ENCODE data around the gene GALK2.

Gene GALK2

GRCh38 chr15:49296258-49296657, 126.2 kb downstream of the GALK2 start:
- peaks cover 0 to 14% of the 10 kb centered on the region in 2 experiments; a peak in 1 of 3 replicates for H3K36me3 ChIP-seq (ENCODE audit: control insufficient read depth in 2 of 2, insufficient read depth in 1 of 2, low read length in 2 of 2)
- no peaks in the 10 kb centered on the region for H3K4me1 ChIP-seq (ENCODE audit: control insufficient read depth, insufficient read depth, low read length)
- H3K4me3 ChIP-seq (ENCODE audit: low read depth, low read length): no peak overlapping the region
- TF ChIP-seq KLF7 (tag by site-specific recombination; IDR thresholded peaks at IDR 0.05; ENCODE audit: borderline replicate concordance) (no peak), ZNF146 (tag by site-specific recombination; IDR thresholded peaks at IDR 0.05) (peak; percentile 58; the same call in 1 of the 2 replicates), ZNF202 (tag by site-specific recombination; IDR thresholded peaks at IDR 0.05; ENCODE audit: borderline replicate concordance) (no peak), ZNF560 (tag by site-specific recombination; IDR thresholded peaks at IDR 0.05; ENCODE audit: borderline replicate concordance) (no peak), TCF7L2 (IDR thresholded peaks at IDR 0.05; ENCODE audit: borderline replicate concordance, low read depth, low read length) (no peak), ZNF776 (tag by site-specific recombination; IDR thresholded peaks at IDR 0.05; ENCODE audit: borderline replicate concordance) (no peak)
- ChIA-PET POLR2A (no interaction called here), CTCF (no interaction called here)
- H3K9me3 ChIP-seq (ENCODE audit: control insufficient read depth, insufficient read depth, low read depth, low read length): no peaks in the 10 kb centered on the region
- no peak overlapping the region for H3K27ac ChIP-seq (ENCODE audit: extremely low read depth, low read depth, low read length)

GRCh38 chr15:49297584-49297983, 127.5 kb downstream of the GALK2 start:
- POLR2A ChIA-PET: no interaction called here
- Histone ChIP-seq H3K4me3 (ENCODE audit: low read depth, low read length) (no peak overlapping the region), H3K27ac (ENCODE audit: extremely low read depth, low read depth, low read length) (no peak overlapping the region), H3K4me1 (ENCODE audit: control insufficient read depth, insufficient read depth, low read length) (no peaks in the 10 kb centered on the region), H3K9me3 (ENCODE audit: control insufficient read depth, insufficient read depth, low read depth, low read length) (no peaks in the 10 kb centered on the region), H3K36me3 (ENCODE audit: control insufficient read depth in 2 of 2, insufficient read depth in 1 of 2, low read length in 2 of 2) (peaks cover 0 to 9% of the 10 kb centered on the region in 2 experiments; a peak in 1 of 3 replicates)
- CTCF ChIA-PET: no interaction called here
- TF ChIP-seq ZEB2 (tag by site-specific recombination; IDR thresholded peaks at IDR 0.05): no peak
- TF ChIP-seq ZNF510 (tag by site-specific recombination; IDR thresholded peaks at IDR 0.05; ENCODE audit: insufficient replicate concordance): no peak
- no peak for TF ChIP-seq ZNF148 (tag by site-specific recombination; IDR thresholded peaks at IDR 0.05; ENCODE audit: borderline replicate concordance)
- no peak for TF ChIP-seq ZNF248 (tag by site-specific recombination; IDR thresholded peaks at IDR 0.05)
- no peak for TF ChIP-seq ZNF138 (tag by site-specific recombination; IDR thresholded peaks at IDR 0.05; ENCODE audit: borderline replicate concordance)
- no peak for TF ChIP-seq ZNF571 (tag by site-specific recombination; IDR thresholded peaks at IDR 0.05)
- no peak for TF ChIP-seq PBX3 (CRISPR knock-in tag; IDR thresholded peaks at IDR 0.05)
- TF ChIP-seq ZNF175 (tag by site-specific recombination; IDR thresholded peaks at IDR 0.05): no peak
- TF ChIP-seq AEBP2 (tag by site-specific recombination; IDR thresholded peaks at IDR 0.05; ENCODE audit: borderline replicate concordance): no peak
- TF ChIP-seq FEZF1 (tag by site-specific recombination; IDR thresholded peaks at IDR 0.05): no peak
- no peak for TF ChIP-seq ZNF350 (tag by site-specific recombination; IDR thresholded peaks at IDR 0.05)
- no peak for TF ChIP-seq ZNF670 (tag by site-specific recombination; IDR thresholded peaks at IDR 0.05; ENCODE audit: low read depth)
- no peak for TF ChIP-seq ZNF654 (tag by site-specific recombination; IDR thresholded peaks at IDR 0.05; ENCODE audit: low read depth)
- TF ChIP-seq ZNF549 (tag by site-specific recombination; IDR thresholded peaks at IDR 0.05): no peak
- TF ChIP-seq PATZ1 (tag by site-specific recombination; IDR thresholded peaks at IDR 0.05): no peak
- no peak for TF ChIP-seq ZNF280D (tag by site-specific recombination; IDR thresholded peaks at IDR 0.05)
- no peak for TF ChIP-seq ZNF76 (tag by site-specific recombination; IDR thresholded peaks at IDR 0.05; ENCODE audit: borderline replicate concordance, low read depth)
- no peak for TF ChIP-seq ZNF629 (tag by site-specific recombination; IDR thresholded peaks at IDR 0.05)

All from HEK293 (cell line).